ENCODE measurements around the gene KTN1.

Gene KTN1

GRCh38 chr14:55722054-55722453, 142.0 kb downstream of the KTN1 start:
- no peak for DNase-seq

GRCh38 chr14:55724736-55725135, 144.7 kb downstream of the KTN1 start:
- no peak for DNase-seq

GRCh38 chr14:55730592-55731310, 150.7 kb downstream of the KTN1 start:
- no peak for DNase-seq

GRCh38 chr14:55731311-55731872, 151.4 kb downstream of the KTN1 start:
- no peak for DNase-seq

- peak; percentile 71 for DNase-seq
Measured at GRCh38 chr14:55731881-55732498, 152.0 kb downstream of the KTN1 start.

GRCh38 chr14:55733599-55733998, 153.6 kb downstream of the KTN1 start:
- no peak for DNase-seq

All from eye (tissue), 1 donor.